ENCODE measurements around the gene SPHK2. TPM values are rescaled to one million over a fixed set of nuclear protein-coding genes. Genes with fewer than 3 reads are reported as not detected.
"Not testable (repeated sequence)": the region's sequence is repeated elsewhere in the genome, so short reads cannot be mapped to it uniquely, and the experiment has no call there.

Gene SPHK2
- polyA plus RNA-seq, 2 of the 4 experiments (the other 2 are of a cell fraction) = 6.1 to 18.3 TPM

DNA sequence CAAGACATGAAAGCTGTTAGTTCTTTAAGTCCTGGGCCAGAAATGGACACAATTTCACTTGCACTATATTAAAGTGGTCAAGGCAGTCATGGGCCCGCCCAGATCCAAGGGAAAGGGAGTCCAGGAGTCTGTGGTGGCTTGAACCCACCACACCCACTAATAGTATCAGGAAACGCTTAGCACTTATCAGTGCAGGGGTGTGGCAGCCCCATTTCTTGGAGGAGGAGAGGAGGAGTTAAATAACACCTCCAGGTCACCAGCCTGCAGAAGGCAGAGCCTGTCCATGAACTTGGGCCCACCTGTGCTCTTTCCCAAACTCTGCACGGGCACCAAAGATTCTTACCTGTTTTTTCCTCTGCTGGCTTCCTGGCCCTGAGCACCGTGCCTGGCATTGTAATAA, 58.9 kb downstream of the SPHK2 start:
- Histone ChIP-seq H3K4me2 (no peak overlapping the region), H3K9me3 (no peaks in the 10 kb centered on the region), H3K4me3 (no peak overlapping the region), H3K4me1 (peaks cover 5% of the 10 kb centered on the region; the same call in 1 of the 3 replicates), H3K27ac (no peak overlapping the region)
- CTCF ChIA-PET = interaction anchor here (1.2 to 6.1 kb wide), 7 partner anchors 12 to 107 kb away, joined by 3 to 151 read pairs (median 8); partner anchors contain the start of gene FUT2
- ATAC-seq (no peak), FAIRE-seq (no peak), DNase-seq (ENCODE audit: low read depth in 1 of 2, low spot score in 1 of 2) (no peak)
- POLR2A ChIA-PET = no interaction called here
- 68% methylated on average over 4 of the region's 4 CpGs for WGBS (ENCODE audit: missing lambda C conversion rate)
- no peak for TF ChIP-seq ZC3H11A (IDR thresholded peaks at IDR 0.05)
- TF ChIP-seq CBX8 (IDR thresholded peaks at IDR 0.05) = no peak
- TF ChIP-seq POLR2AphosphoS2 (conservative IDR thresholded peaks at IDR 0.05; ENCODE audit: low read length) = no peak
- no peak for TF ChIP-seq KDM5A (IDR thresholded peaks at IDR 0.05)
- TF ChIP-seq EP300 (IDR thresholded peaks at IDR 0.05) = no peak
- TF ChIP-seq NFE2L2 (conservative IDR thresholded peaks at IDR 0.05; ENCODE audit: low read length) = no peak
- TF ChIP-seq CBX2 (IDR thresholded peaks at IDR 0.05; ENCODE audit: borderline replicate concordance, low read depth) = no peak
- TF ChIP-seq KDM1A (IDR thresholded peaks at IDR 0.05; ENCODE audit: low read depth) = no peak
- TF ChIP-seq ZFP36 (IDR thresholded peaks at IDR 0.05; ENCODE audit: borderline replicate concordance, partially characterized antibody) = no peak

DNA sequence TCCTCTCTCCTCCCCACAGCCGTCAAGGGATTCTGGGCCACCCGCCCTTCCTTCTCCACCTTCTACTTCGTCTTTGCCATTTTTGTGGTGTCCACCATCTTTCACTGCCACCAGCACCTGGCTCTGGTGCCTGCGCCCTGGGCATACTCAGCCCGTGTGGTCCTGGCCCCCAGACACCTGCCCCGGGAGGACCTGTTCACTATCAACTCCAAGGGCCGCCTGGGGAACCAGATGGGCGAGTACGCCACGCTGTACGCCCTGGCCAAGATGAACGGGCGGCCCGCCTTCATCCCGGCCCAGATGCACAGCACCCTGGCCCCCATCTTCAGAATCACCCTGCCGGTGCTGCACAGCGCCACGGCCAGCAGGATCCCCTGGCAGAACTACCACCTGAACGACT, 60.7 kb downstream of the SPHK2 start:
- ATAC-seq; H3K9me3 ChIP-seq; H3K27ac ChIP-seq; DNase-seq (ENCODE audit: low read depth in 1 of 2, low spot score in 1 of 2); POLR2A ChIA-PET; H3K4me2 ChIP-seq; H3K4me1 ChIP-seq; FAIRE-seq; H3K4me3 ChIP-seq: not testable (repeated sequence)
- 87% methylated on average over 12 of the region's 19 CpGs for WGBS (ENCODE audit: missing lambda C conversion rate)
- CTCF ChIA-PET = interaction anchor here (0.7 to 1.4 kb wide), 4 partner anchors 13 to 109 kb away, joined by 3 to 4 read pairs (median 3); partner anchors contain the start of gene FUT2

Other genes starting within 250 kb of the SPHK2 start
- gene KDELR1, start 228.0 kb upstream of the SPHK2 start, polyA plus RNA-seq (2011; rRNA removed) = 200 and 270 TPM in 2 replicates
- gene KDELR1, start 228.0 kb upstream of the SPHK2 start, polyA plus RNA-seq (2017; fragmentation: RNase III; extraction: RNeasy Plus Mini Kit Qiagen cat#74134 plus additional on column Dnase treatment) = 280 to 318 TPM (median 302 TPM) in 3 replicates
- gene GRIN2D, start 225.8 kb upstream of the SPHK2 start, polyA plus RNA-seq (2011; rRNA removed) = 2.6 and 3.4 TPM in 2 replicates
- gene GRIN2D, start 225.8 kb upstream of the SPHK2 start, polyA plus RNA-seq (2017; fragmentation: RNase III; extraction: RNeasy Plus Mini Kit Qiagen cat#74134 plus additional on column Dnase treatment) = 5.8 to 6.8 TPM (median 6.3 TPM) in 3 replicates
- 40.0 and 48.1 TPM in 2 replicates for gene GRWD1, start 173.5 kb upstream of the SPHK2 start, polyA plus RNA-seq (2011; rRNA removed)
- gene GRWD1, start 173.5 kb upstream of the SPHK2 start, polyA plus RNA-seq (2017; fragmentation: RNase III; extraction: RNeasy Plus Mini Kit Qiagen cat#74134 plus additional on column Dnase treatment) = 82.1 to 87.0 TPM (median 84.2 TPM) in 3 replicates
- 1.9 and 2.2 TPM in 2 replicates for gene KCNJ14, start 163.9 kb upstream of the SPHK2 start, polyA plus RNA-seq (2011; rRNA removed)
- 1.3 to 1.4 TPM (median 1.3 TPM) in 3 replicates for gene KCNJ14, start 163.9 kb upstream of the SPHK2 start, polyA plus RNA-seq (2017; fragmentation: RNase III; extraction: RNeasy Plus Mini Kit Qiagen cat#74134 plus additional on column Dnase treatment)
- gene CYTH2, start 150.1 kb upstream of the SPHK2 start, polyA plus RNA-seq (2011; rRNA removed) = 33.4 and 36.9 TPM in 2 replicates
- 42.3 to 55.4 TPM (median 50.5 TPM) in 3 replicates for gene CYTH2, start 150.1 kb upstream of the SPHK2 start, polyA plus RNA-seq (2017; fragmentation: RNase III; extraction: RNeasy Plus Mini Kit Qiagen cat#74134 plus additional on column Dnase treatment)
- 0.62 and 0.95 TPM in 2 replicates for gene LMTK3, start 107.7 kb upstream of the SPHK2 start, polyA plus RNA-seq (2011; rRNA removed)
- gene LMTK3, start 107.7 kb upstream of the SPHK2 start, polyA plus RNA-seq (2017; fragmentation: RNase III; extraction: RNeasy Plus Mini Kit Qiagen cat#74134 plus additional on column Dnase treatment) = 4.6 to 6.1 TPM (median 5.6 TPM) in 3 replicates
- 22.2 and 22.4 TPM in 2 replicates for gene SULT2B1, start 67.3 kb upstream of the SPHK2 start, polyA plus RNA-seq (2011; rRNA removed)
- gene SULT2B1, start 67.3 kb upstream of the SPHK2 start, polyA plus RNA-seq (2017; fragmentation: RNase III; extraction: RNeasy Plus Mini Kit Qiagen cat#74134 plus additional on column Dnase treatment) = 30.1 to 36.5 TPM (median 34.3 TPM) in 3 replicates
- gene SPACA4, start 12.8 kb upstream of the SPHK2 start, polyA plus RNA-seq (2011; rRNA removed) = 0.08 and 0.09 TPM in 2 replicates
- 0.12 to 0.13 TPM in 2 of 3 replicates, not detected in the other for gene SPACA4, start 12.8 kb upstream of the SPHK2 start, polyA plus RNA-seq (2017; fragmentation: RNase III; extraction: RNeasy Plus Mini Kit Qiagen cat#74134 plus additional on column Dnase treatment)
- 0.16 and 0.45 TPM in 2 replicates for gene FAM83E, start 4.4 kb upstream of the SPHK2 start, polyA plus RNA-seq (2011; rRNA removed)
- gene FAM83E, start 4.4 kb upstream of the SPHK2 start, polyA plus RNA-seq (2017; fragmentation: RNase III; extraction: RNeasy Plus Mini Kit Qiagen cat#74134 plus additional on column Dnase treatment) = 0.24 to 0.45 TPM (median 0.41 TPM) in 3 replicates
- 1,390 and 1,780 TPM in 2 replicates for gene RPL18, start 328 bp upstream of the SPHK2 start, polyA plus RNA-seq (2011; rRNA removed)
- gene RPL18, start 328 bp upstream of the SPHK2 start, polyA plus RNA-seq (2017; fragmentation: RNase III; extraction: RNeasy Plus Mini Kit Qiagen cat#74134 plus additional on column Dnase treatment) = 2,568 to 2,696 TPM (median 2,647 TPM) in 3 replicates
- 1.8 and 2.5 TPM in 2 replicates for gene DBP, start 17.9 kb downstream of the SPHK2 start, polyA plus RNA-seq (2011; rRNA removed)
- 3.8 to 5.5 TPM (median 4.1 TPM) in 3 replicates for gene DBP, start 17.9 kb downstream of the SPHK2 start, polyA plus RNA-seq (2017; fragmentation: RNase III; extraction: RNeasy Plus Mini Kit Qiagen cat#74134 plus additional on column Dnase treatment)
- gene CA11, start 26.7 kb downstream of the SPHK2 start, polyA plus RNA-seq (2011; rRNA removed) = 8.8 and 9.8 TPM in 2 replicates
- gene CA11, start 26.7 kb downstream of the SPHK2 start, polyA plus RNA-seq (2017; fragmentation: RNase III; extraction: RNeasy Plus Mini Kit Qiagen cat#74134 plus additional on column Dnase treatment) = 12.8 to 21.0 TPM (median 17.5 TPM) in 3 replicates
- gene NTN5, start 53.5 kb downstream of the SPHK2 start, polyA plus RNA-seq (2011; rRNA removed) = 0.22 and 0.41 TPM in 2 replicates
- 0.18 to 0.44 TPM (median 0.28 TPM) in 3 replicates for gene NTN5, start 53.5 kb downstream of the SPHK2 start, polyA plus RNA-seq (2017; fragmentation: RNase III; extraction: RNeasy Plus Mini Kit Qiagen cat#74134 plus additional on column Dnase treatment)
- not detected in 2 replicates for gene FUT2, start 76.5 kb downstream of the SPHK2 start, polyA plus RNA-seq (2011; rRNA removed)
- gene FUT2, start 76.5 kb downstream of the SPHK2 start, polyA plus RNA-seq (2017; fragmentation: RNase III; extraction: RNeasy Plus Mini Kit Qiagen cat#74134 plus additional on column Dnase treatment) = not detected in 3 replicates
- 0.45 and 0.52 TPM in 2 replicates for gene MAMSTR, start 100.2 kb downstream of the SPHK2 start, polyA plus RNA-seq (2011; rRNA removed)
- 0.33 to 0.44 TPM (median 0.40 TPM) in 3 replicates for gene MAMSTR, start 100.2 kb downstream of the SPHK2 start, polyA plus RNA-seq (2017; fragmentation: RNase III; extraction: RNeasy Plus Mini Kit Qiagen cat#74134 plus additional on column Dnase treatment)
- 0.33 and 0.40 TPM in 2 replicates for gene RASIP1, start 121.1 kb downstream of the SPHK2 start, polyA plus RNA-seq (2011; rRNA removed)
- 0.36 to 0.62 TPM (median 0.45 TPM) in 3 replicates for gene RASIP1, start 121.1 kb downstream of the SPHK2 start, polyA plus RNA-seq (2017; fragmentation: RNase III; extraction: RNeasy Plus Mini Kit Qiagen cat#74134 plus additional on column Dnase treatment)
- gene IZUMO1, start 127.4 kb downstream of the SPHK2 start, polyA plus RNA-seq (2011; rRNA removed) = not detected in 2 replicates
- not detected in 3 replicates for gene IZUMO1, start 127.4 kb downstream of the SPHK2 start, polyA plus RNA-seq (2017; fragmentation: RNase III; extraction: RNeasy Plus Mini Kit Qiagen cat#74134 plus additional on column Dnase treatment)
- 1.4 and 1.5 TPM in 2 replicates for gene FUT1, start 133.1 kb downstream of the SPHK2 start, polyA plus RNA-seq (2011; rRNA removed)
- 0.05 to 0.13 TPM (median 0.09 TPM) in 3 replicates for gene FUT1, start 133.1 kb downstream of the SPHK2 start, polyA plus RNA-seq (2017; fragmentation: RNase III; extraction: RNeasy Plus Mini Kit Qiagen cat#74134 plus additional on column Dnase treatment)
- gene FGF21, start 136.0 kb downstream of the SPHK2 start, polyA plus RNA-seq (2011; rRNA removed) = 0.06 TPM in 1 of 2 replicates, not detected in the other
- not detected in 3 replicates for gene FGF21, start 136.0 kb downstream of the SPHK2 start, polyA plus RNA-seq (2017; fragmentation: RNase III; extraction: RNeasy Plus Mini Kit Qiagen cat#74134 plus additional on column Dnase treatment)
- gene BCAT2, start 191.5 kb downstream of the SPHK2 start, polyA plus RNA-seq (2011; rRNA removed) = 30.4 and 31.9 TPM in 2 replicates
- gene BCAT2, start 191.5 kb downstream of the SPHK2 start, polyA plus RNA-seq (2017; fragmentation: RNase III; extraction: RNeasy Plus Mini Kit Qiagen cat#74134 plus additional on column Dnase treatment) = 46.4 to 47.9 TPM (median 47.2 TPM) in 3 replicates
- 8.1 and 11.1 TPM in 2 replicates for gene HSD17B14, start 217.0 kb downstream of the SPHK2 start, polyA plus RNA-seq (2011; rRNA removed)
- gene HSD17B14, start 217.0 kb downstream of the SPHK2 start, polyA plus RNA-seq (2017; fragmentation: RNase III; extraction: RNeasy Plus Mini Kit Qiagen cat#74134 plus additional on column Dnase treatment) = 10.6 to 20.9 TPM (median 19.5 TPM) in 3 replicates
- 0.34 and 0.42 TPM in 2 replicates for gene PLEKHA4, start 249.1 kb downstream of the SPHK2 start, polyA plus RNA-seq (2011; rRNA removed)
- gene PLEKHA4, start 249.1 kb downstream of the SPHK2 start, polyA plus RNA-seq (2017; fragmentation: RNase III; extraction: RNeasy Plus Mini Kit Qiagen cat#74134 plus additional on column Dnase treatment) = 0.46 to 0.78 TPM (median 0.47 TPM) in 3 replicates

Measured in A549 (cell line).